ENCODE results near the gene RMND5A.

DNA sequence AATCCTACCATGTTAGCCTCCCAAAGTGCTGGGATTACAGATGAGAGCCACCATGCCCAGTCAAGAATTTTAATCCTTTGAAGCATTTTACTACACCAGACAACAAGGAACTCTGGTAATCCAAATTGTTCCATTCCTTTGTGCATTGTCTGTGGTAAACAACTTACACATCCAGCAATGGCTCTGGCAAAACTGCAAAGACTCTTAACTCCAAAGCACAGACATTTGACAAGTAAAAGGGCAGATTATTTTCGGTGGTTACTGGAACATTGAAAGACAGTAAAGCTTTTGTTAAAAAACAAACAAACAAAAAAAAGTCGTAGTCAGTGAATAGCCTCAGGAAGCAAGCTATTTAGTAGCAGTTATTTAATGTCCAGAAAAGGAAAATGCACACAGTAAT lies 33.2 kb upstream of the RMND5A start:
- TF ChIP-seq, protein P1, sequence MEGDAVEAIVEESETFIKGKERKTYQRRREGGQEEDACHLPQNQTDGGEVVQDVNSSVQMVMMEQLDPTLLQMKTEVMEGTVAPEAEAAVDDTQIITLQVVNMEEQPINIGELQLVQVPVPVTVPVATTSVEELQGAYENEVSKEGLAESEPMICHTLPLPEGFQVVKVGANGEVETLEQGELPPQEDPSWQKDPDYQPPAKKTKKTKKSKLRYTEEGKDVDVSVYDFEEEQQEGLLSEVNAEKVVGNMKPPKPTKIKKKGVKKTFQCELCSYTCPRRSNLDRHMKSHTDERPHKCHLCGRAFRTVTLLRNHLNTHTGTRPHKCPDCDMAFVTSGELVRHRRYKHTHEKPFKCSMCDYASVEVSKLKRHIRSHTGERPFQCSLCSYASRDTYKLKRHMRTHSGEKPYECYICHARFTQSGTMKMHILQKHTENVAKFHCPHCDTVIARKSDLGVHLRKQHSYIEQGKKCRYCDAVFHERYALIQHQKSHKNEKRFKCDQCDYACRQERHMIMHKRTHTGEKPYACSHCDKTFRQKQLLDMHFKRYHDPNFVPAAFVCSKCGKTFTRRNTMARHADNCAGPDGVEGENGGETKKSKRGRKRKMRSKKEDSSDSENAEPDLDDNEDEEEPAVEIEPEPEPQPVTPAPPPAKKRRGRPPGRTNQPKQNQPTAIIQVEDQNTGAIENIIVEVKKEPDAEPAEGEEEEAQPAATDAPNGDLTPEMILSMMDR (IDR thresholded peaks at IDR 0.05 in 8 of 11, conservative IDR thresholded peaks at IDR 0.05 in 3 of 11), result no peak
- TF ChIP-seq POLR2AphosphoS5 (IDR thresholded peaks at IDR 0.05), result no peak
